ENCODE results near the gene PPP1R2B. TPM values are rescaled to one million over a fixed set of nuclear protein-coding genes. Genes with fewer than 3 reads are reported as not detected.

The PPP1R2B gene
- not detected in 2 replicates for total RNA-seq
- long read RNA-seq = 0 reads

- no peak for DNase-seq (ENCODE audit: low read depth, low spot score)
- Mint-ChIP-seq H3K9me3 (peaks cover 11% of the 10 kb centered on the region), H3K4me3 (no peak within 1 kb of the TSS), H3K27me3 (ENCODE audit: low read depth) (no peaks in the 10 kb centered on the region), H3K36me3 (ENCODE audit: low read depth) (peaks cover 8% of the 10 kb centered on the region), H3K27ac (ENCODE audit: unreplicated experiment) (no peak within 1 kb of the TSS), H3K4me1 (no peaks in the 10 kb centered on the region)
- TF ChIP-seq, protein P1, sequence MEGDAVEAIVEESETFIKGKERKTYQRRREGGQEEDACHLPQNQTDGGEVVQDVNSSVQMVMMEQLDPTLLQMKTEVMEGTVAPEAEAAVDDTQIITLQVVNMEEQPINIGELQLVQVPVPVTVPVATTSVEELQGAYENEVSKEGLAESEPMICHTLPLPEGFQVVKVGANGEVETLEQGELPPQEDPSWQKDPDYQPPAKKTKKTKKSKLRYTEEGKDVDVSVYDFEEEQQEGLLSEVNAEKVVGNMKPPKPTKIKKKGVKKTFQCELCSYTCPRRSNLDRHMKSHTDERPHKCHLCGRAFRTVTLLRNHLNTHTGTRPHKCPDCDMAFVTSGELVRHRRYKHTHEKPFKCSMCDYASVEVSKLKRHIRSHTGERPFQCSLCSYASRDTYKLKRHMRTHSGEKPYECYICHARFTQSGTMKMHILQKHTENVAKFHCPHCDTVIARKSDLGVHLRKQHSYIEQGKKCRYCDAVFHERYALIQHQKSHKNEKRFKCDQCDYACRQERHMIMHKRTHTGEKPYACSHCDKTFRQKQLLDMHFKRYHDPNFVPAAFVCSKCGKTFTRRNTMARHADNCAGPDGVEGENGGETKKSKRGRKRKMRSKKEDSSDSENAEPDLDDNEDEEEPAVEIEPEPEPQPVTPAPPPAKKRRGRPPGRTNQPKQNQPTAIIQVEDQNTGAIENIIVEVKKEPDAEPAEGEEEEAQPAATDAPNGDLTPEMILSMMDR (conservative IDR thresholded peaks at IDR 0.05) = no peak
These were observed at the start of gene PPP1R2B for GRCh38 chr5:156850206-156850751. Gene PPP1R2B, plus strand, starts transcription at chr5:156850295. Its CDS starts 268 bp downstream, at chr5:156850563.

DNA sequence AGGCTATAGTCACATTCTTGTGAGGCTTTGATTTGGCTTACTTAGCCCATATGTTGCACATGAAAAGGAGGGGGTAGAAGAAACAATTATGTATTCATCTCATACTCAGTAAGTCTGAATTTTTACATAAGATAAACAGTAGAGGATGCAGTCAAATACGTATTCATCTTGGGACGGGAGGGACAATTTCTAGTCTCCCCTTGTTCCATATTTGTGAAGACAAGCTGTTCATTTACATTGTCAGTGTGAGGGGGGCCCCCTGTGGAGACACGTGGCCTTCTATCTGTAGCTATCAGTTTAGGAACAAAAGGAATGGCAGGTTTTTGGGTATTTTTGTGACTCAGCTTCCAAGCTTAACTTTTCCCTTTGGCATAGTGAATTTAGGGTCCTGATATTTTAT is 49.2 kb upstream of the PPP1R2B start:
- Mint-ChIP-seq H3K27me3 (ENCODE audit: low read depth) (peaks cover 2% of the 10 kb centered on the region), H3K27ac (ENCODE audit: unreplicated experiment) (no peak overlapping the region), H3K4me1 (peaks cover 39% of the 10 kb centered on the region), H3K9me3 (no peaks in the 10 kb centered on the region), H3K36me3 (ENCODE audit: low read depth) (no peaks in the 10 kb centered on the region), H3K4me3 (no peak overlapping the region)
- TF ChIP-seq, protein P1 (conservative IDR thresholded peaks at IDR 0.05) = no peak
- DNase-seq (ENCODE audit: low read depth, low spot score) = no peak

GRCh38 chr5:156802501-156802900 is 47.6 kb upstream of the PPP1R2B start:
- no peak overlapping the region for H3K27ac Mint-ChIP-seq (ENCODE audit: unreplicated experiment)
- no peaks in the 10 kb centered on the region for H3K27me3 Mint-ChIP-seq (ENCODE audit: low read depth)
- no peak for DNase-seq (ENCODE audit: low read depth, low spot score)
- TF ChIP-seq, protein P1 (conservative IDR thresholded peaks at IDR 0.05) = no peak
- H3K36me3 Mint-ChIP-seq (ENCODE audit: low read depth) = no peaks in the 10 kb centered on the region
- H3K9me3 Mint-ChIP-seq = no peaks in the 10 kb centered on the region
- peaks cover 32% of the 10 kb centered on the region for H3K4me1 Mint-ChIP-seq
- peak overlapping the region; percentile 14 for H3K4me3 Mint-ChIP-seq

GRCh38 chr5:156803404-156803803 is 46.7 kb upstream of the PPP1R2B start:
- DNase-seq (ENCODE audit: low read depth, low spot score) = no peak
- H3K4me3 Mint-ChIP-seq = no peak overlapping the region
- H3K9me3 Mint-ChIP-seq = no peaks in the 10 kb centered on the region
- H3K27me3 Mint-ChIP-seq (ENCODE audit: low read depth) = no peaks in the 10 kb centered on the region
- no peaks in the 10 kb centered on the region for H3K36me3 Mint-ChIP-seq (ENCODE audit: low read depth)
- TF ChIP-seq, protein P1 (conservative IDR thresholded peaks at IDR 0.05) = no peak
- no peak overlapping the region for H3K27ac Mint-ChIP-seq (ENCODE audit: unreplicated experiment)
- peaks cover 32% of the 10 kb centered on the region for H3K4me1 Mint-ChIP-seq

DNA sequence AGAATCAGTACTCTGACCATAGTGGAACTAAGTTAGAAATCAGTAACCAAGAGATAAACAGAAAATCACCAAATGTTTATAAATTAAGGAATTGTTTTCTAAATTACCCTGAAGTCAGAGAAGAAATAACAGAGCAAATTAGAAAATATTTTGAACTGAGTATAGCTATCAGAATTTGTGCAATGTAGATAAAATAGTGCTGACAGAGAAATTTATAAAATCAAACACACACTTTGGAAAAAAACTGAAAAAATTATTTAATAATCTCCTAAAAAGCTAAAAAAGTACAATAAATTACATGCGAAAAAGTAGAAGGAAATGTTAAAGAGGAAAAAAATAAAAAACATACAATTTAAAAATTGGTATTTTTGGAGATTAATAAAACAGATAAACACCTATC is 37.1 kb upstream of the PPP1R2B start:
- Mint-ChIP-seq H3K4me3 (no peak overlapping the region), H3K27ac (ENCODE audit: unreplicated experiment) (no peak overlapping the region), H3K36me3 (ENCODE audit: low read depth) (no peaks in the 10 kb centered on the region), H3K4me1 (no peaks in the 10 kb centered on the region), H3K27me3 (ENCODE audit: low read depth) (no peaks in the 10 kb centered on the region), H3K9me3 (peaks cover 4% of the 10 kb centered on the region)
- no peak for DNase-seq (ENCODE audit: low read depth, low spot score)
- TF ChIP-seq, protein P1 (conservative IDR thresholded peaks at IDR 0.05) = no peak
